ENCODE measurements around the gene ZNF385D.

The ZNF385D gene

DNA sequence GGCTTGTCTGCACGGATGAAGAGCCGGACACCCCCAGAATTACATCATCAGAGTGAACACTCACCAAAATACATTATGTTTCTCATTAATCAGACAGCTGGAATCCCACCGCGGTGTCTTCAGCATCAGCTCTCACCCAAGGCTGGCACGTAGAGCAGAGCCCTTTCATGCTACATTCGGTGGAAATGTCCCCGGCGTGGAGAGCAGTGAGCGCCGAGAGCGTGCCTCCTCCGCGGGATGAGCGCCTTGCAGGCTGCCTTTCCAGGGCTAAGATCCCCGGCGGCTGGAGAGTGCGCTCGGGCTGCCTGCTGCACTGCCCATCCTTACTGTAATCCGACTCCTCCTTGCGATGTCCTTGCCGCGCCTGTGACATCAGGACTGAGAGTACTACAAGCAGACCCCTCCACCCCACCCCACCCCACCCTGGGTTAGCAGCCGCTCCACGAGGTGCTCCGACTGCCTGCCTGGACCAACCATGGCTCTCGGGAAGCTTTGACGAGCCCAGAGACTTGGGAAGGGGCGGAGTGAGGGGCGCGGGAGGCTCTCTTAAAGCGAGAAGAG lies at the start of gene ZNF385D:
Gene ZNF385D, minus strand, starts transcription at position 380 of the 561 bp plus-strand sequence. Its CDS starts 294 bp downstream, at position 86.
- peak within 1 kb of the TSS; percentile 75 for H3K4me3 ChIP-seq (ENCODE audit: low read depth, low read length)

DNA sequence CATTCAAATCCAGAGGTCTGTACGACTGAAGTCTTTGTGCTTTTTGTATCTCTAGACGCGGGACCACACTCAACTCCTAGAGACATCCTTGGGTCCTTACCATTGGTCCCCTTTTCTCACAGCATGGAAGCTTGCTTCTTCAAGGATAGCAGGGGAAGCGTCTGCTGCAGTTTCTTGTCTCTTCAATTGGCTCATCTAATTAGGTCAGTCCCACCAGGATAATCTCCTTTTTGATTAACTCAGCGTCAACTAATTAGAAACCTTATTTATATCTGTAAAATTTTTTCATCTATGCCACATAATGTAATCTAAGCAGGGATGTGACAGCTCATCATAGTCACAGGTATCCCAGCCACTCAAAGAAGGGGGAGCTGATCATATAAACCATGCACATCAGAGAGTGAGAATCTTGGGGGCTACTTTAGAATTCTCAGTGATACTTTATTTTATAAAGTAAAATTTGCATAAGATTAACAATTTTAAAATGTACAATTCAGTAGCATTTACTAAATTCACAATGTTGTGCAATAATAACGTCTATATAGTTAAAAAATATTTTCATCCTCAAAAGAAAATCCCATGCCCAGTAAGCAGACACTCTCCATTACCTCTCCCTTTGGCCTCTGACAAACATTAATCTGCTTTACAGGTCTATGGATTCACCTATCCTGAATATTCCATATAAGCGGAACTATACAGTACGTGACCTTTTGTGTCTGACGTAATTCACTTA lies 47.5 kb upstream of the ZNF385D start:
- H3K4me3 ChIP-seq (ENCODE audit: low read depth, low read length) = no peak overlapping the region

- no peak overlapping the region for H3K4me3 ChIP-seq (ENCODE audit: low read depth, low read length)
Observed at GRCh38 chr3:21795921-21796320, 44.9 kb upstream of the ZNF385D start.

- H3K4me3 ChIP-seq (ENCODE audit: low read depth, low read length) = no peak overlapping the region
Observed at GRCh38 chr3:21795152-21795837, 44.3 kb upstream of the ZNF385D start.

GRCh38 chr3:21794291-21794690 lies 43.3 kb upstream of the ZNF385D start:
- no peak overlapping the region for H3K4me3 ChIP-seq (ENCODE audit: low read depth, low read length)

DNA sequence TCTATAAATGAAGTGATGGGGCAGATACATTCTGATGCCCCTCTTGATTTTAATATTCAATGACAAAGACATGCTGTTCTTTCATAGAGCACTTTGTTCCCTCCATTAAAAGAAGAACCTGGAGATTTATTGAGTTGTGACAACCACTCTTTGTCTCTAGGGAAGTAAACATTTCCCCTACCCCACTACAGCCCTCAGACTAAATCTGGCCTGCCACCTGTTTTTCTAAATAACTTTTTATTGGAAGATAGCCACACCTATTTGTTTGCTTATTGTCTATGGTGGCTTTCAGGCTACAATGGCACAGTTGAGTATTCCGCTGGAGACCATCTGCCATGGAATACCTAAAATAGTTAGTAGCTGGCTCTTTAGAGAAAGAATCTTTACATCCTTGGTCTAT lies 41.2 kb upstream of the ZNF385D start:
- H3K4me3 ChIP-seq (ENCODE audit: low read depth, low read length) = no peak overlapping the region

GRCh38 chr3:21791356-21791755 lies 40.3 kb upstream of the ZNF385D start:
- H3K4me3 ChIP-seq (ENCODE audit: low read depth, low read length) = no peak overlapping the region

- no peak overlapping the region for H3K4me3 ChIP-seq (ENCODE audit: low read depth, low read length)
Observed at GRCh38 chr3:21790466-21790865, 39.5 kb upstream of the ZNF385D start.

DNA sequence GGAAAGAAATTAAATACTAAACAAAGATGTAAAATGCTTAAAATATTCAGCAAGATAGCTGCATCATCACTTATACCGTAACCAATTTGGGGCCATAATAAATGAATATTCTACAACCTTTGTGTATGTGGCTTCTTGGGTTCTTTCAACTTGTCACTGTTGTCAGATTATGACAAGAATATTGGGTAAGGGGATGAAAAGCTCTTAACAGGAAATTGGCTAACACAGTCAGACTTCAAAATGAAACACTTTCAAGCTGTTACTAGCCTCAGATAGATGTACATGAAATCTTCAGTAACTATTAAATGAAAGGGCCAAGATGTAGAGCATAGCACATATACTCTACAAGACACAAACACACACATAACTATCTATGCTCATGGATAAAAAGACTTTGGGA lies 38.7 kb upstream of the ZNF385D start:
- no peak overlapping the region for H3K4me3 ChIP-seq (ENCODE audit: low read depth, low read length)

GRCh38 chr3:21786438-21786797 lies 35.4 kb upstream of the ZNF385D start:
- H3K4me3 ChIP-seq (ENCODE audit: low read depth, low read length) = no peak overlapping the region

DNA sequence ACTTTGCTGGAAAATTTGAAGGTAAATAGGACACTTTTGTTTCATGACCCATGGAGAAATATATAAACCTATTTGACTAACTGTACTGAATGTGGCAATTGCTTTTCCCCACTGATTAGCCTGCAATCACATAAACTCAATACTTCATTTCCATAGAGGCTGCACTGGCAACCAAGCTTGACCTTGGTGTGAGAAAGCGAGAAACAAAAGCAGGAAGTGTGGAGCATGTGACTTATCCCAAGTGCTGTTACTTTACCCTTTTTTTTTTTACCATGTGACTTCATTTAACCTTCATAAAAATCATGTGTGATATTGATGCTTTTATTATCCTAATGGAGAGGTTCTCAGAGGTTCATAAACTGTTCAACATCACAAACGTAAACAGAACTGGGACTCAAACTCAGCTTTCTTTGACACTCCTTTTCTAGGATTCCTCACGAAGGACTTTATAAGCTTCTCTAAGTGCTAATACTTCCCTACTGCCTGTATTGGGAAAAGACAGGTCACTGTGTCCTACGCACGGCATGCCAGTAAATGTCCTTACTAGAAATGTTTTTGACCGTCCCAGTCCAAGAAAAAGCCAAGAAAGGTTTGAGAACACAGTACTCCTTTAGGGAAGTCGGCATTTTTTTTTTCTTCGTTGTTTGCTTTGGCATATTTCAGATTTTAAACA lies 34.9 kb upstream of the ZNF385D start:
- H3K4me3 ChIP-seq (ENCODE audit: low read depth, low read length) = no peak overlapping the region

DNA sequence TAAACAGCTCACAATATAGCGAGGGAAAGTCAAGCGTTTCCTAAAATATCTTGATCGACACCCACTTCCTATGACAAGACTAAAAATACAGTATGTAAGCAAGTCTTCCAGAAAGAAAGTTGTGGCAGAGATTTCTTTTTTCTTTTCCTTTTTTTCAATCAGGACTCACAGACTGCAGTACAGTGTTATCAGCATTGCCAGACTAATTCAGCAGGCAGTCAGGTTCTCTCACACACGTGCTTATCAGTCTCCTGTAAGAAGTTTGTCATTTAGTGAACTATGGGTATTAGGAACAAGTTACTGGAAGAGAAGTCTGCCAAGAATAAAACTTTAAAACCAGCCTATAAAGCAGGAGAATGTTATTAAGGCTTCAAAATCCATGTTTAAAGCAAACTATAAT lies 32.8 kb upstream of the ZNF385D start:
- no peak overlapping the region for H3K4me3 ChIP-seq (ENCODE audit: low read depth, low read length)

DNA sequence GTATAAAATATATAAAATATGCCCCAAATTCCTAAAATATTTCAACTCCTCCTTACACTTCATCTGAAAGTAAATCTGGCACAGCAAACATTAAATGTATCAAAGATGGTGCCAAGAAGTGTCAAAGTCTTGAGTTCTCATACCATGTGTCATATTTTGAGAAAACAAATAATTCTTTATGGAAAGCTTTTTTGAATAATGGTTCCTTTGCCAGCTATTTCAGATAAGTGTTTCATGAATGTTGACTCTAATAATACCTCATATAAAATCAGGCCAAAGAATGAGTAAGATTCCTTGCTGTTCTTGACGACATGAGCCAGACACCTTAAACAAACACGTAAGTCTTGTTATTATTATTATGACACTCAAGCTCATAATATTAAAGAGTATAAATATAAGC lies 30.3 kb upstream of the ZNF385D start:
- H3K4me3 ChIP-seq (ENCODE audit: low read depth, low read length) = no peak overlapping the region

- no peak overlapping the region for H3K4me3 ChIP-seq (ENCODE audit: low read depth, low read length)
Observed at GRCh38 chr3:21779909-21780308, 28.9 kb upstream of the ZNF385D start.

DNA sequence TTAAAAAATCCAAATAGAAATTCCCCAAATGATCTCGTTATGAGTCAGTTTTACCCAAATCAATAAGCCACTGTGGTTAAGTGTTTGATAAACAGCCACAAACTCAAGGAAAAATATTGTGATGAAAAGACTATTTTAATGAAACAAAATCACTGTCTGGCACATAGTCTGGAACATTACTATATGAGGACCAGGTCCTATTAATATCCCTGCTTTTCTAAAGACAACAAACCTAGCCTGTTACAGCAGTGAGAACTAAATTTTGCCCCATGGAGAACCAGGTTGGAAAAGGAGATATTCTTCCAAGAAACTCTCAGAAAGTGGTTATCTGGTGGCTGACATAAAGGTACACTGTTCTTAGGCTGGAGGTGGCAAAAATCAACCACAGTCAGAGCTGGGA lies 27.7 kb upstream of the ZNF385D start:
- H3K4me3 ChIP-seq (ENCODE audit: low read depth, low read length) = no peak overlapping the region

DNA sequence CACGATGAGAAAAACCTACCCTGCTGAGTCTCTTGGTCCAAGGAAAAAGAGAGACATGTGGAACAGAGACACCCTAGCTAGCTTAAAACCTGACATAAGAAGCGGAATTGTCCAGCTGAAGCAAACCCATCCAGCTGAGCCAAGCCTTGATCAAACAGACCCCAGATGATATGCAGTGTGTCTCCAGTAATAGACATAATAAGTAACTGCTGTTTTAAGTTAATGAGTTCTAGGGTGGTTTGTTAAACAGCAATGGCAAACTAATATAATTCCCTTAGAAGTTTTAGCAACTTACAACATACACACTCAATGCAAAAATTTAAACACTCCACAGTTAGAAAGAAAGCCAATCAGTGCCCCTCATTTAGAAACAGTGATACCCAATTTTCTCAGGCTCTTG lies 26.8 kb upstream of the ZNF385D start:
- no peak overlapping the region for H3K4me3 ChIP-seq (ENCODE audit: low read depth, low read length)

DNA sequence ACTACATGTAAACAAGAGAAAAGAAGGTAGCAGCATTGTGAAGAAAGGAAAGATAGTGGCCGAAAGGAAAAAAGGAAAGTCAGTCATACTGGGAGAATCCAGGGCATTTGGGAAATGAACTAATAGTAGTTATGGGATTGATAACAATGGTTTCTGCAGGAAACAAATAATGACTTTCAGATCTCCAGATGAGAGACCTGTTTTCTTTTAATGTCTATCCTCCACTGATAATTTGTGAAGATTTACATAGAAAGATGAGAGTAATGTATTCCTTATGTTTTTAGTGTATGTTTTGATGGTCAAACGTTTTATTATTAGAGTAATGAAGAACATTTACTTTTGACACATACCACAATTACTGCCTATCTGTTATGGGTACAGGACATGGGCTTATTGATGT lies 15.0 kb upstream of the ZNF385D start:
- H3K4me3 ChIP-seq (ENCODE audit: low read depth, low read length) = no peak overlapping the region

- H3K4me3 ChIP-seq (ENCODE audit: low read depth, low read length) = no peak overlapping the region
Observed at GRCh38 chr3:21755896-21756295, 4.9 kb upstream of the ZNF385D start.

DNA sequence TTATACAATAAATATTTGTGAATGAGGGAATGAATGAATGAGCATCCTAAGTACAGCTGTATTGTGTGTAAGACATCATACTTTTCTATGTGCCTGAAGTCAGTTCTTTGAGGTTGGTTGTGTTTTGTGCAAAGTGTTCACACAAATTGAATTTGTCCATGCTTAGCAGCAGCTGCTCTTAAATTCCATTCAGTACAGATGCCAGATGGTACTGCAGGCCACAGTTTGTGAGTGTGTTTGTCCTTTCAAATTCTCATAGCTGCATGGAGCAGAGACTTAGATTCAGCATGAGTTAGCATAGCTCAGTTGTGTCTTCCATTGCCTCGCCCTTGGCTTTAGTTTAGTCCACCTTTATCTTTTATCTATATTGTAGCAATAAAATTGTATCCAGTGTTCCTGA lies 3.8 kb upstream of the ZNF385D start:
- no peak overlapping the region for H3K4me3 ChIP-seq (ENCODE audit: low read depth, low read length)

GRCh38 chr3:21752749-21753347 lies 1.8 kb upstream of the ZNF385D start:
- no peak overlapping the region for H3K4me3 ChIP-seq (ENCODE audit: low read depth, low read length)

- no peak overlapping the region for H3K4me3 ChIP-seq (ENCODE audit: low read depth, low read length)
Observed at GRCh38 chr3:21751886-21752285, 876 bp upstream of the ZNF385D start.

All from iPS-11a (cell line).